ENCODE data around the gene SCART1.
A peak's percentile ranks its signal among the peaks of the same experiment; 100 is the strongest.
"Not testable (repeated sequence)": the region's sequence is repeated elsewhere in the genome, so short reads cannot be mapped to it uniquely, and the experiment has no call there.

- TF ChIP-seq, protein P1, sequence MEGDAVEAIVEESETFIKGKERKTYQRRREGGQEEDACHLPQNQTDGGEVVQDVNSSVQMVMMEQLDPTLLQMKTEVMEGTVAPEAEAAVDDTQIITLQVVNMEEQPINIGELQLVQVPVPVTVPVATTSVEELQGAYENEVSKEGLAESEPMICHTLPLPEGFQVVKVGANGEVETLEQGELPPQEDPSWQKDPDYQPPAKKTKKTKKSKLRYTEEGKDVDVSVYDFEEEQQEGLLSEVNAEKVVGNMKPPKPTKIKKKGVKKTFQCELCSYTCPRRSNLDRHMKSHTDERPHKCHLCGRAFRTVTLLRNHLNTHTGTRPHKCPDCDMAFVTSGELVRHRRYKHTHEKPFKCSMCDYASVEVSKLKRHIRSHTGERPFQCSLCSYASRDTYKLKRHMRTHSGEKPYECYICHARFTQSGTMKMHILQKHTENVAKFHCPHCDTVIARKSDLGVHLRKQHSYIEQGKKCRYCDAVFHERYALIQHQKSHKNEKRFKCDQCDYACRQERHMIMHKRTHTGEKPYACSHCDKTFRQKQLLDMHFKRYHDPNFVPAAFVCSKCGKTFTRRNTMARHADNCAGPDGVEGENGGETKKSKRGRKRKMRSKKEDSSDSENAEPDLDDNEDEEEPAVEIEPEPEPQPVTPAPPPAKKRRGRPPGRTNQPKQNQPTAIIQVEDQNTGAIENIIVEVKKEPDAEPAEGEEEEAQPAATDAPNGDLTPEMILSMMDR (conservative IDR thresholded peaks at IDR 0.05 in 1 of 2, IDR thresholded peaks at IDR 0.05 in 1 of 2; ENCODE audit: low read depth in 1 of 2, low read length in 2 of 2), result peak; percentile 20 to 43
- TF ChIP-seq EZH2 (IDR thresholded peaks at IDR 0.05; ENCODE audit: low read length, missing control alignments), result not testable (repeated sequence)
Observed at GRCh38 chr10:133497363-133497762, 43.6 kb downstream of the SCART1 start.

All from fibroblast of lung (primary cell).